ENCODE measurements around the gene ICAM5.

DNA sequence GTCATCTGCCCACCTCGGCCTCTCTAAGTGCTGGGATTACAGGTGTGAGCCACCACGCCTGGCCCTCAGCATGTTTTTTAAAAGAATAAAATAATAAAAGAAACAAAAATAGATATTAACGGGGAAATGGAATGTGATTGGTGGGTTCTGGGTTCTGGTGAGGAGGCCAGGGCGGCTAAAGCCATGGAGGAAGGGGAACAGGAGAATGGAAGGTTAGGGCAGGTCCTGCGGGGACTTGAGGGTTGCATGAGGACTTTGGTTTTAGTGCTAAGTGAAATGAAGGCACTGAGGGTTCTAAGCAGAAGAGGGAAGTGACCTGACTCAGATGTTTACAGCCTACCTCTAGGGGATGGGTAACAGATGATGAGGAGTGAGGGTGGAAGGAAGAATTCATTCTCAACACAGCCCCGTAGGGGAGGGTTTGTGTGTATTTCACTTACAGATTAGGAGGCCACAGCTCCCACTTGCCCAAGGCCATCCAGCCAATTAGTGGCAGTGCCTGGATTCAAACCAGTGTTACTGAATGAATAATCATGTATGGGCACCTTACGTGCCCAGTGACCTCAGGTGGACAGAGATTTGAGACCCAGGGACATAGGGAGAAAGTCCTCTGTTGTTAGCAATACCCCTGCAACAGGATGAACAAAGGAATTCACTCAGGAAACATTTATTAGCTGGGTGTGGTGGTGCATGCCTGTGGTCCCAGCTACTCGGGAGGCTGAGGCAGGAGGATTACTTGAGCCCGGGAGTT is 44.4 kb upstream of the ICAM5 start:
- TF ChIP-seq POLR2AphosphoS5 (IDR thresholded peaks at IDR 0.05): no peak
- TF ChIP-seq, protein P1, sequence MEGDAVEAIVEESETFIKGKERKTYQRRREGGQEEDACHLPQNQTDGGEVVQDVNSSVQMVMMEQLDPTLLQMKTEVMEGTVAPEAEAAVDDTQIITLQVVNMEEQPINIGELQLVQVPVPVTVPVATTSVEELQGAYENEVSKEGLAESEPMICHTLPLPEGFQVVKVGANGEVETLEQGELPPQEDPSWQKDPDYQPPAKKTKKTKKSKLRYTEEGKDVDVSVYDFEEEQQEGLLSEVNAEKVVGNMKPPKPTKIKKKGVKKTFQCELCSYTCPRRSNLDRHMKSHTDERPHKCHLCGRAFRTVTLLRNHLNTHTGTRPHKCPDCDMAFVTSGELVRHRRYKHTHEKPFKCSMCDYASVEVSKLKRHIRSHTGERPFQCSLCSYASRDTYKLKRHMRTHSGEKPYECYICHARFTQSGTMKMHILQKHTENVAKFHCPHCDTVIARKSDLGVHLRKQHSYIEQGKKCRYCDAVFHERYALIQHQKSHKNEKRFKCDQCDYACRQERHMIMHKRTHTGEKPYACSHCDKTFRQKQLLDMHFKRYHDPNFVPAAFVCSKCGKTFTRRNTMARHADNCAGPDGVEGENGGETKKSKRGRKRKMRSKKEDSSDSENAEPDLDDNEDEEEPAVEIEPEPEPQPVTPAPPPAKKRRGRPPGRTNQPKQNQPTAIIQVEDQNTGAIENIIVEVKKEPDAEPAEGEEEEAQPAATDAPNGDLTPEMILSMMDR (IDR thresholded peaks at IDR 0.05): no peak
- TF ChIP-seq POLR2A (IDR thresholded peaks at IDR 0.05): no peak

Data from prostate gland (tissue), 2 donors.